CD4-positive, alpha-beta T cell (primary cell): ENCODE measurements around the gene TIMM22. TPM values are rescaled to one million over a fixed set of nuclear protein-coding genes. Genes with fewer than 3 reads are reported as not detected.
A peak's percentile ranks its signal among the peaks of the same experiment; 100 is the strongest.

Experiments used
- ATAC-seq: fragments of 200-7000 bp; cut with Tn5 transposase; one replicate; pipeline ENCODE4 v1.10.0; 2022; ENCODE audit warnings: mild to moderate bottlenecking; ENCODE audit not compliant: poor library complexity
- CTCF ChIA-PET: fragments of 350-600 bp; sonication (Branson Sonifier 250); formaldehyde crosslinking; loops from one replicate; lab custom pipeline; 2021; ENCODE audit warnings: antibody characterized with exemption, inconsistent platforms; lab: Charles Lee
- POLR2A ChIA-PET: fragments of 350-600 bp; sonication (Branson Sonifier 250); formaldehyde crosslinking; loops from one replicate; lab custom pipeline; 2021; ENCODE audit warnings: antibody characterized with exemption, inconsistent platforms; lab: Charles Lee
- DNase-seq, 14 experiments: peaks; one replicate each; pipeline ENCODE4 v3.0.0-alpha.2; 2013 to 2020; ENCODE audit warnings: mixed read lengths in 2 of 14
- H3K27ac ChIP-seq, 2 donors: one replicate each; pipeline versions ENCODE4 v1.5.1 to v1.7.0; 2013; ENCODE audit warnings: low read length in 2 of 2, low read depth in 1 of 2, mild to moderate bottlenecking in 1 of 2
- H3K27me3 ChIP-seq, 2 experiments: 1 replicate in 1 of 2; 2 replicates in 1 of 2; pipeline versions ENCODE4 v1.6.1 to v1.7.0; 2013; ENCODE audit warnings: low read length in 2 of 2, control low read depth in 1 of 2, mild to moderate bottlenecking in 1 of 2, moderate library complexity in 1 of 2; ENCODE audit not compliant: insufficient read depth in 2 of 2, control insufficient read depth in 1 of 2
- H3K36me3 ChIP-seq: one replicate; pipeline ENCODE4 v1.6.1; 2013; ENCODE audit warnings: low read length, control low read depth; ENCODE audit not compliant: insufficient read depth
- H3K4me1 ChIP-seq: one replicate; pipeline ENCODE4 v1.6.1; 2013; ENCODE audit warnings: low read length, control low read depth; ENCODE audit not compliant: insufficient read depth
- H3K4me3 ChIP-seq: one replicate; pipeline ENCODE4 v1.5.1; 2013; ENCODE audit warnings: mild to moderate bottlenecking, low read length, moderate library complexity
- H3K9me3 ChIP-seq, 2 experiments: 1 replicate in 1 of 2; 2 replicates in 1 of 2; pipeline versions ENCODE4 v1.6.1 to v1.7.0; 2013; ENCODE audit warnings: low read length in 2 of 2, mild to moderate bottlenecking in 2 of 2, control low read depth in 1 of 2, moderate library complexity in 1 of 2; ENCODE audit not compliant: control insufficient read depth in 1 of 2, insufficient read depth in 1 of 2
- H3K27ac Mint-ChIP-seq: one replicate; pipeline ENCODE4 v1.8.0; 2020; ENCODE audit warnings: mixed read lengths
- H3K27me3 Mint-ChIP-seq: one replicate; pipeline ENCODE4 v1.8.0; 2021; ENCODE audit warnings: mixed read lengths
- H3K36me3 Mint-ChIP-seq: one replicate; pipeline ENCODE4 v1.8.0; 2021; ENCODE audit warnings: low read depth, mixed read lengths
- H3K4me1 Mint-ChIP-seq: one replicate; pipeline ENCODE4 v1.8.0; 2021; ENCODE audit warnings: low read depth, mixed read lengths
- H3K4me3 Mint-ChIP-seq: one replicate; pipeline ENCODE4 v1.8.0; 2020; ENCODE audit warnings: mild to moderate bottlenecking, mixed read lengths
- H3K9me3 Mint-ChIP-seq: one replicate; pipeline ENCODE4 v1.8.0; 2020; ENCODE audit warnings: mixed read lengths
- CTCF ChIP-seq: fragments of 200-600 bp; IDR thresholded peaks from one replicate; pipeline ENCODE4 v1.8.0; 2022; ENCODE audit warnings: antibody characterized with exemption, mild to moderate bottlenecking
- intact Hi-C, 2 experiments: fragments of 100-400 bp; cut with DNase I in 1 of 2; cut with micrococcal nuclease in 1 of 2; formaldehyde crosslinking; loops; one replicate each; pipeline versions ENCODE4 v1.15.1 to v1.9.0; 2023 to 2025; cut with DNase I, micrococcal nuclease
- total RNA-seq, 174 experiments: library from RNA in 2 of 174; stranded (reverse) in 2 of 174; gene quantifications; one replicate each; pipeline ENCODE4 v1.2.3 and lab custom pipeline; 2021 to 2026

The TIMM22 gene
- total RNA-seq, 2 experiments from 2014 or later, result 10.2 to 10.9 TPM

- Histone ChIP-seq H3K9me3 (no peaks in the 10 kb centered on the region), H3K27me3 (peaks cover 16 to 32% of the 10 kb centered on the region in 2 experiments), H3K36me3 (no peaks in the 10 kb centered on the region), H3K4me1 (peaks cover 23% of the 10 kb centered on the region), H3K27ac (peak overlapping the region in 1 of 2 donors; percentile 21), H3K4me3 (peak overlapping the region; percentile 67)
- POLR2A ChIA-PET, result interaction anchor here (0.8 to 4.9 kb wide), 9 partner anchors 16 to 568 kb away, joined by 3 to 44 read pairs (median 7); partner anchors contain the start of genes GEMIN4, GLOD4, MRM3 and TIMM22
- CTCF ChIA-PET, result interaction anchor here (0.9 to 3.4 kb wide), 12 partner anchors 16 to 831 kb away, joined by 3 to 53 read pairs (median 8); partner anchors contain the start of genes GLOD4, MRM3 and TIMM22
- TF ChIP-seq CTCF, result peak; percentile 84
- Mint-ChIP-seq H3K9me3 (no peaks in the 10 kb centered on the region), H3K27me3 (peaks cover 28% of the 10 kb centered on the region), H3K36me3 (no peaks in the 10 kb centered on the region), H3K4me1 (peaks cover 17% of the 10 kb centered on the region), H3K4me3 (peak overlapping the region; percentile 91), H3K27ac (peak overlapping the region; percentile 77)
- intact Hi-C loops, result loop anchor here (1.0 to 10.0 kb wide), 7 partner anchors 16 to 836 kb away; no protein-coding TSS in a partner anchor
- DNase-seq (peak; percentile 62 to 93 (median 74)), ATAC-seq (peak; percentile 88)
Measured at GRCh38 chr17:980406-981291, 16.3 kb upstream of the TIMM22 start.

- peak overlapping the region; percentile 77 for H3K27ac Mint-ChIP-seq
- TF ChIP-seq CTCF, result peak; percentile 35
- Histone ChIP-seq H3K36me3 (no peaks in the 10 kb centered on the region), H3K4me1 (peaks cover 23% of the 10 kb centered on the region), H3K9me3 (no peaks in the 10 kb centered on the region), H3K27me3 (peaks cover 16 to 26% of the 10 kb centered on the region in 2 experiments), H3K27ac (no peak overlapping the region), H3K4me3 (no peak overlapping the region)
- intact Hi-C loops, result loop anchor here (1.0 to 10.0 kb wide), 7 partner anchors 15 to 836 kb away; no protein-coding TSS in a partner anchor
- no peaks in the 10 kb centered on the region for H3K9me3 Mint-ChIP-seq
- H3K4me3 Mint-ChIP-seq, result peak overlapping the region; percentile 91
- ChIA-PET CTCF (interaction anchor here (0.9 to 3.4 kb wide), 12 partner anchors 15 to 832 kb away, joined by 3 to 53 read pairs (median 8); partner anchors contain the start of genes GLOD4, MRM3 and TIMM22), POLR2A (interaction anchor here (0.8 to 4.9 kb wide), 8 partner anchors 16 to 569 kb away, joined by 3 to 44 read pairs (median 8); partner anchors contain the start of genes GEMIN4, GLOD4, MRM3 and TIMM22)
- peaks cover 22% of the 10 kb centered on the region for H3K27me3 Mint-ChIP-seq
- ATAC-seq, result no peak
- no peak for DNase-seq
- no peaks in the 10 kb centered on the region for H3K36me3 Mint-ChIP-seq
- H3K4me1 Mint-ChIP-seq, result peaks cover 17% of the 10 kb centered on the region
Measured at GRCh38 chr17:981292-981658, 15.7 kb upstream of the TIMM22 start.

- Histone ChIP-seq H3K9me3 (no peaks in the 10 kb centered on the region), H3K27me3 (no peaks in the 10 kb centered on the region), H3K27ac (no peak overlapping the region), H3K4me3 (no peak overlapping the region), H3K36me3 (no peaks in the 10 kb centered on the region), H3K4me1 (peaks cover 12% of the 10 kb centered on the region)
- intact Hi-C loops, result loop anchor here in 1 of 2 experiments (10.0 kb wide), 1 partner anchor 599 kb away; no protein-coding TSS in a partner anchor
- H3K4me3 Mint-ChIP-seq, result no peak overlapping the region
- TF ChIP-seq CTCF, result no peak
- POLR2A ChIA-PET, result no interaction called here
- no peaks in the 10 kb centered on the region for H3K36me3 Mint-ChIP-seq
- CTCF ChIA-PET, result interaction anchor here (0.7 to 1.4 kb wide), 2 partner anchors 13 to 613 kb away, joined by 3 to 4 read pairs; partner anchors contain the start of gene TIMM22
- ATAC-seq (no peak), DNase-seq (no peak)
- H3K9me3 Mint-ChIP-seq, result no peaks in the 10 kb centered on the region
- H3K27ac Mint-ChIP-seq, result no peak overlapping the region
- H3K27me3 Mint-ChIP-seq, result no peaks in the 10 kb centered on the region
- H3K4me1 Mint-ChIP-seq, result peaks cover 12% of the 10 kb centered on the region
Measured at GRCh38 chr17:983921-984320, 13.0 kb upstream of the TIMM22 start.
